Choroid plexus epithelial cell (primary cell): Measurements from ENCODE around the gene NDUFB7.

ENCODE experiments used
- DNase-seq: peaks from one replicate; pipeline ENCODE4 v3.0.0-alpha.2; 2010; ENCODE audit warnings: low read depth
- H3K4me3 ChIP-seq: 2 replicates; pipeline ENCODE4 v1.5.1; 2011; ENCODE audit warnings: low read depth, mild to moderate bottlenecking, control low read depth, low read length, moderate library complexity
- CTCF ChIP-seq: conservative IDR thresholded peaks from 2 replicates; pipeline ENCODE4 v1.5.1; 2011; ENCODE audit warnings: low read depth, mild to moderate bottlenecking, control low read depth, inconsistent platforms, low read length, moderate library complexity

NDUFB7 gene

GRCh38 chr19:14536926-14537692 is 34.8 kb downstream of the NDUFB7 start:
- DNase-seq: peak; percentile 82
- no peak for TF ChIP-seq CTCF
- H3K4me3 ChIP-seq: peak overlapping the region; percentile 17

- no peak for DNase-seq
- H3K4me3 ChIP-seq: no peak overlapping the region
- TF ChIP-seq CTCF: no peak
Measured at GRCh38 chr19:14533450-14533849, 38.4 kb downstream of the NDUFB7 start.

GRCh38 chr19:14530506-14530905 is 41.4 kb downstream of the NDUFB7 start:
- H3K4me3 ChIP-seq: peak overlapping the region; percentile 96
- no peak for DNase-seq
- TF ChIP-seq CTCF: no peak

GRCh38 chr19:14530005-14530348 is 41.9 kb downstream of the NDUFB7 start:
- no peak for TF ChIP-seq CTCF
- DNase-seq: no peak
- H3K4me3 ChIP-seq: peak overlapping the region; percentile 96

GRCh38 chr19:14529254-14530004 is 42.4 kb downstream of the NDUFB7 start, which contains the start of gene TECR:
TSS of gene TECR (plus strand) at chr19:14529594. CDS start at chr19:14529697, 103 bp downstream.
- peak within 1 kb of the TSS; percentile 96 for H3K4me3 ChIP-seq
- no peak for TF ChIP-seq CTCF
- DNase-seq: peak; percentile 100

GRCh38 chr19:14528419-14529253 is 43.2 kb downstream of the NDUFB7 start:
- no peak for TF ChIP-seq CTCF
- peak overlapping the region; percentile 73 for H3K4me3 ChIP-seq

More at GRCh38 chr19:14528419-14529253, 43.2 kb downstream of the NDUFB7 start:
- DNase-seq: peak; percentile 18
